Skeletal muscle tissue (tissue), 4 donors: ENCODE measurements around the gene SNAP29. TPM values are rescaled to one million over a fixed set of nuclear protein-coding genes. Genes with fewer than 3 reads are reported as not detected.

Experiments used
- H3K27ac ChIP-seq: one replicate; pipeline ENCODE4 v1.7.0; 2013; ENCODE audit warnings: mild to moderate bottlenecking, low read depth, low read length, inconsistent platforms
- H3K27me3 ChIP-seq, 3 donors: one replicate each; pipeline ENCODE4 v1.7.0; 2013; ENCODE audit warnings: low read length in 3 of 3; ENCODE audit not compliant: control insufficient read depth in 3 of 3, insufficient read depth in 3 of 3
- H3K36me3 ChIP-seq, 3 donors: one replicate each; pipeline ENCODE4 v1.7.0; 2013; ENCODE audit warnings: low read length in 3 of 3; ENCODE audit not compliant: control insufficient read depth in 3 of 3, insufficient read depth in 3 of 3
- H3K4me1 ChIP-seq, 3 donors: one replicate each; pipeline ENCODE4 v1.7.0; 2013; ENCODE audit warnings: low read length in 3 of 3, mild to moderate bottlenecking in 3 of 3; ENCODE audit not compliant: control insufficient read depth in 3 of 3, insufficient read depth in 3 of 3
- H3K4me3 ChIP-seq, 3 donors: one replicate each; pipeline ENCODE4 v1.7.0; 2013; ENCODE audit warnings: low read length in 3 of 3
- H3K9ac ChIP-seq, 3 donors: one replicate each; pipeline ENCODE4 v1.7.0; 2013; ENCODE audit warnings: low read length in 3 of 3, mild to moderate bottlenecking in 3 of 3, moderate library complexity in 2 of 3, low read depth in 1 of 3
- H3K9me3 ChIP-seq, 3 donors: one replicate each; pipeline ENCODE4 v1.7.0; 2013; ENCODE audit warnings: low read length in 3 of 3; ENCODE audit not compliant: control insufficient read depth in 3 of 3
- total RNA-seq: library from RNA; depleted of rRNA; stranded (reverse); fragments of >200 nt; gene quantifications from one replicate; pipeline ENCODE4 v1.2.3, GENCODE V29; 2014
- donor health status: Osteomylitis.

The SNAP29 gene
- total RNA-seq, 1 donor from 2014 or later = 5.2 TPM

DNA sequence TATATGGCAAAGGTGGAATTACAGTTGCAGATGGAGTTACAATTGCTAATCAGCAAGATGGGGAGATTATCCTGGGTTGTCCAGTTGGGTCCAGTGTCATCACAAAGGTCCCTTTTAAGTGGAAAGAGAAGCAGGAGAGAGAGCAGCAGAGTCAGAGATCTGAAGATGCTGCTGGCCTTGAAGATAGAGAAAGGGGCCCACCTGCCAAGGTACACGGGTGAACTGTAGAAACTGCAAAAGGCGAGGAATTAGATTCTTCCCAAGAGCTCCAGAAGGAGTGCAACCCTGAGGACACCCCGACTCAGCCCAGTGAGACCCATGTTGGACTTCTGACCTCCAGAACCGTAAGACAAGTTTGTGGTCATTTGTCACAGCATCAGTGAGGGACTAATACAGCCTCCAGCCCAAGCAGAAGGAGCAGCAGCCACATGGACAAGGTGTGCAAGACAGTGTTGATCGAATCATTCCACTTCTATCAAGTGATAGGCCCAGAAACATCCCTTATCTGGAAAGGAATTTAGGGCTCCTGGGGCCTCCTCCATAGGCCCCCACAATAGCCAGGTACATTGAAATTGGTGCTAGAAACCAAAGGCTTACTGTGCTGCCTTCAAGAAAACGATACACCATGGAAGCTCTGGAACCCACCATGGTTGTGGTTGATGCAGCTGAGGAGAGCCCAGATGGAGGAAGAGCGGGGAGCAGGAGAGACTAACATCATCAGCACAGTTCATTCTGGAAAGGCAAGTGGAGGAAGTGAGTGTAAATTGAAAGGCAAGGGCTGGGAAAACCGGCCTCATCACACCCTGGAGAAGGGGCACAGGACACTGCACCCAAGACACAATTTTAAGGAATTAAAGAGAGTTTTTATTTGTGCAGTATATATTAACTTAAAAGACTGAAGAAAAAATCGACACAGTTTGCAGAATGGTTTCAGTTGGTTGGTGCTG is 23.3 kb downstream of the SNAP29 start:
- no peaks in the 10 kb centered on the region for H3K9me3 ChIP-seq
- H3K27me3 ChIP-seq = no peaks in the 10 kb centered on the region
- H3K4me1 ChIP-seq = peaks cover 2 to 6% (median 5%) of the 10 kb centered on the region in 3 donors
- no peak overlapping the region for H3K27ac ChIP-seq
- H3K36me3 ChIP-seq = peaks cover 21 to 38% (median 36%) of the 10 kb centered on the region in 3 donors
- no peak overlapping the region for H3K4me3 ChIP-seq
- H3K9ac ChIP-seq = no peak overlapping the region

- no peak overlapping the region for H3K4me3 ChIP-seq
- no peak overlapping the region for H3K9ac ChIP-seq
- peaks cover 2 to 6% (median 5%) of the 10 kb centered on the region in 3 donors for H3K4me1 ChIP-seq
- peaks cover 27 to 43% (median 43%) of the 10 kb centered on the region in 3 donors for H3K36me3 ChIP-seq
- no peaks in the 10 kb centered on the region for H3K27me3 ChIP-seq
- no peak overlapping the region for H3K27ac ChIP-seq
- no peaks in the 10 kb centered on the region for H3K9me3 ChIP-seq
Observed at GRCh38 chr22:20882855-20883254, 24.0 kb downstream of the SNAP29 start.

DNA sequence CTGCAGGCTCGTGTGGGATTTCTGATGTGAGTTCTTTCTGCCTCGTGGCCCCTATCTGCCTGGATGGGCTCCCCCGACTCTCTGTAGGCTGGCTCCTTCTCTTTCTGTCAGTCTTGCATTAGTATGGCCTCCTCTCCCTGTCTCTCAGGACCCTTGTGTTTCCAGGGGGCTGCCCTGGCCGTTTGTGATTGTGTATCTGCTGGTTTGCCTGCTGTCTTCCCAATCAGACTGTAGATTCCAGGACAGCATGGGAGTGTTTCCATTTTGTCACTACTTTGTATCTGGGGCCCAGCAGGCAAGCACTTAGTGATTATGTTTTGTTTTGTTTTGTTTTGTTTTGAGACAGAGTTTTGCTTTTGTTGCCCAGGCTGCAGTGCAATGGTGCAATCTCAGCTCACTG is 25.6 kb downstream of the SNAP29 start:
- no peak overlapping the region for H3K9ac ChIP-seq
- H3K36me3 ChIP-seq = peaks cover 37 to 58% (median 57%) of the 10 kb centered on the region in 3 donors
- no peak overlapping the region for H3K27ac ChIP-seq

GRCh38 chr22:20885017-20885556 is 26.3 kb downstream of the SNAP29 start:
- no peaks in the 10 kb centered on the region for H3K27me3 ChIP-seq
- peaks cover 2 to 6% (median 5%) of the 10 kb centered on the region in 3 donors for H3K4me1 ChIP-seq
- H3K36me3 ChIP-seq = peaks cover 39 to 63% (median 62%) of the 10 kb centered on the region in 3 donors
- H3K9ac ChIP-seq = peak overlapping the region in 1 of 3 donors; percentile 71
- no peaks in the 10 kb centered on the region for H3K9me3 ChIP-seq
- no peak overlapping the region for H3K4me3 ChIP-seq
- no peak overlapping the region for H3K27ac ChIP-seq

More for the DNA sequence above, 25.6 kb downstream of the SNAP29 start:
- Histone ChIP-seq H3K4me3 (no peak overlapping the region), H3K4me1 (peaks cover 2 to 6% (median 5%) of the 10 kb centered on the region in 3 donors), H3K27me3 (no peaks in the 10 kb centered on the region), H3K9me3 (no peaks in the 10 kb centered on the region)

- H3K4me3 ChIP-seq = no peak overlapping the region
- H3K36me3 ChIP-seq = peaks cover 39 to 63% (median 60%) of the 10 kb centered on the region in 3 donors
- H3K4me1 ChIP-seq = peaks cover 2 to 6% (median 5%) of the 10 kb centered on the region in 3 donors
- H3K9ac ChIP-seq = peak overlapping the region in 2 of 3 donors; percentile 14 to 71
- peak overlapping the region; percentile 54 for H3K27ac ChIP-seq
- H3K9me3 ChIP-seq = no peaks in the 10 kb centered on the region
- H3K27me3 ChIP-seq = no peaks in the 10 kb centered on the region
Observed at GRCh38 chr22:20885557-20886323, 26.9 kb downstream of the SNAP29 start.

GRCh38 chr22:20887375-20887774 is 28.6 kb downstream of the SNAP29 start:
- H3K9ac ChIP-seq = no peak overlapping the region
- no peak overlapping the region for H3K4me3 ChIP-seq
- H3K4me1 ChIP-seq = peaks cover 2 to 6% (median 5%) of the 10 kb centered on the region in 3 donors
- H3K9me3 ChIP-seq = no peaks in the 10 kb centered on the region
- peaks cover 36 to 47% (median 43%) of the 10 kb centered on the region in 3 donors for H3K36me3 ChIP-seq
- no peak overlapping the region for H3K27ac ChIP-seq
- H3K27me3 ChIP-seq = no peaks in the 10 kb centered on the region

GRCh38 chr22:20889025-20889704 is 30.4 kb downstream of the SNAP29 start:
- Histone ChIP-seq H3K4me1 (peaks cover 2 to 6% (median 5%) of the 10 kb centered on the region in 3 donors), H3K9me3 (no peaks in the 10 kb centered on the region), H3K27me3 (no peaks in the 10 kb centered on the region), H3K9ac (no peak overlapping the region), H3K27ac (no peak overlapping the region), H3K4me3 (no peak overlapping the region), H3K36me3 (peaks cover 25 to 34% (median 31%) of the 10 kb centered on the region in 3 donors)

DNA sequence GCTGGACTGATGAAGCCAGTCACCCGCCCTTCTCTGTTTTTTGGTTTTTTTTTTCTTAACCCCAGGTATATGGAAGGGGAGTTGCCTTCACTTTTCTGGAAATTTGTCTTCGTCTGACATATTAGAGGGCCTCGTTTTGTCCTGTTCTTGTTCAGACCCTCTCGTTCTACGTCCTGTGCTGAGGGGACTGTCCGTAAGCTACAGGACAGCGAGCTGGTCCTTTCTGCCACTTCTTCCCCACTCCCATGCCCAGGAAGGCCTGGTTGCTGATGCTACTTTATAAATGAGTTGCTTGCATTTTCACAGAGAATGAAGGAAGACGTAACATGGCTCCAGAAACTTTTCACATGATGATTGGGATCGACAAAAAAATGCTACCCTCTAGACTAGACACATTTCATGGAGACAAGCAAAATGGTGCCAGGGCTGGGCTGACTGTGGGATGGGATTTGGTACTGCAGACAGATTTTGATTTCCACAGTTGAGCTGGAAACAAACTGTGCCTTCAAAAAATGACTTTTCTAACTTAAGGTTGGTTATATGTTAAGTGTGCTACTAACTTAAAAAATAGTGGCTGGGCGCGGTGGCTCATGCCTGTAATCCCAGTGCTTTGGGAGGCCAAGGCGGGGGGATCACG is 31.2 kb downstream of the SNAP29 start:
- no peaks in the 10 kb centered on the region for H3K27me3 ChIP-seq
- no peak overlapping the region for H3K27ac ChIP-seq
- H3K9me3 ChIP-seq = no peaks in the 10 kb centered on the region
- H3K4me1 ChIP-seq = peaks cover 2 to 6% (median 5%) of the 10 kb centered on the region in 3 donors
- peaks cover 22 to 30% (median 27%) of the 10 kb centered on the region in 3 donors for H3K36me3 ChIP-seq
- no peak overlapping the region for H3K4me3 ChIP-seq
- H3K9ac ChIP-seq = no peak overlapping the region

GRCh38 chr22:20890975-20891374 is 32.2 kb downstream of the SNAP29 start:
- no peak overlapping the region for H3K27ac ChIP-seq
- no peaks in the 10 kb centered on the region for H3K4me1 ChIP-seq

More at GRCh38 chr22:20890975-20891374, 32.2 kb downstream of the SNAP29 start:
- Histone ChIP-seq H3K9ac (no peak overlapping the region), H3K9me3 (no peaks in the 10 kb centered on the region), H3K4me3 (no peak overlapping the region), H3K27me3 (no peaks in the 10 kb centered on the region), H3K36me3 (peaks cover 19 to 29% (median 27%) of the 10 kb centered on the region in 3 donors)
